K562 (cell line): Measurements from ENCODE around the gene SALL2. TPM values are rescaled to one million over a fixed set of nuclear protein-coding genes. Genes with fewer than 3 reads are reported as not detected.

ENCODE experiments used
- CREB3L1 ChIP-seq: fragments of 450-650 bp; IDR thresholded peaks from 2 replicates; pipeline ENCODE4 v1.6.1; 2014; ENCODE audit warnings: low read depth, mild to moderate bottlenecking, moderate library complexity, borderline replicate concordance
- FOS ChIP-seq: IDR thresholded peaks from 3 replicates; pipeline ENCODE4 v1.6.1; 2011; ENCODE audit not compliant: insufficient read length; ENCODE audit errors: extremely low read depth
- HMG20B ChIP-seq: fragments of 250-450 bp; sonication (Bioruptor Pico); IDR thresholded peaks from 2 replicates; pipeline ENCODE4 v1.5.0; 2021; ENCODE audit warnings: mild to moderate bottlenecking
- KLF1 ChIP-seq: fragments of 450-650 bp; IDR thresholded peaks from 2 replicates; pipeline ENCODE4 v1.6.1; 2016; ENCODE audit warnings: missing genetic modification characterization, missing compliant biosample characterization
- MCM5 ChIP-seq: fragments of 450-650 bp; IDR thresholded peaks from 2 replicates; pipeline ENCODE4 v1.6.1; 2016; ENCODE audit warnings: low read depth
- MXI1 ChIP-seq: IDR thresholded peaks from 2 replicates; pipeline ENCODE4 v1.6.1; 2011; ENCODE audit warnings: low read depth, mild to moderate bottlenecking, improper control_type of control experiment, low read length
- SMARCA4 ChIP-seq: fragments of 450-650 bp; IDR thresholded peaks from 2 replicates; pipeline ENCODE4 v1.6.1; 2016
- STAT5A ChIP-seq: IDR thresholded peaks from 2 replicates; pipeline ENCODE4 v1.6.1; 2012; ENCODE audit warnings: low read length, inconsistent platforms, borderline replicate concordance
- STAT5B ChIP-seq: fragments of 250-450 bp; sonication (Bioruptor Pico); IDR thresholded peaks from 2 replicates; pipeline ENCODE4 v1.8.0; 2021; ENCODE audit warnings: mild to moderate bottlenecking, inconsistent platforms
- TCF3 ChIP-seq: sonication (generic); formaldehyde crosslinking; IDR thresholded peaks from 2 replicates; pipeline ENCODE4 v1.4.0; 2020; ENCODE audit warnings: mild to moderate bottlenecking, missing genetic modification reagents
- TRIM25 ChIP-seq: fragments of 450-650 bp; IDR thresholded peaks from 2 replicates; pipeline ENCODE4 v1.7.0; 2016; ENCODE audit warnings: borderline replicate concordance
- TSC22D4 ChIP-seq: fragments of 450-650 bp; IDR thresholded peaks from 2 replicates; pipeline ENCODE4 v1.6.1; 2016; ENCODE audit warnings: missing genetic modification characterization, missing biosample characterization, control low read depth
- ZNF274 ChIP-seq: IDR thresholded peaks from 2 replicates; pipeline ENCODE4 v1.6.1; 2011; ENCODE audit warnings: low read depth, mild to moderate bottlenecking, low read length, moderate library complexity, borderline replicate concordance
- ZNF316 ChIP-seq: fragments of 450-650 bp; IDR thresholded peaks from 2 replicates; pipeline ENCODE4 v1.6.1; 2016
- ZNF740 ChIP-seq, 3 experiments: fragments of 200-800 bp in 1 of 3; sonication (Bioruptor generic) in 1 of 3; sonication (generic) in 1 of 3; formaldehyde crosslinking in 1 of 3; IDR thresholded peaks; 2 replicates each; pipeline versions ENCODE4 v1.6.1 to v1.8.0; 2016 to 2022; ENCODE audit warnings: mild to moderate bottlenecking in 2 of 3, missing compliant biosample characterization in 2 of 3, missing genetic modification characterization in 2 of 3, missing genetic modification reagents in 1 of 3
- polyA plus RNA-seq, 8 experiments: library from polyadenylated mRNA; depleted of rRNA in 4 of 8; stranded (reverse) in 5 of 8; unstranded in 3 of 8; fragments of >200 nt; fragmentation: Nextera tagmentation in 2 of 8; fragmentation: Illumina TruSeq in 1 of 8; extraction: Ambion mirVana in 2 of 8; extraction: Trizol in 1 of 8; gene quantifications; 2 replicates each; pipeline versions ENCODE4 v1.2.1 to v1.2.3, GENCODE V29; 2011 to 2014; ENCODE audit warnings: inconsistent platforms in 1 of 8, missing spikeins in 1 of 8
- total RNA-seq, 7 experiments: library from RNA; depleted of rRNA in 6 of 7; stranded (reverse); fragments of >200 nt in 6 of 7; fragmentation: Illumina TruSeq in 2 of 7; extraction: Trizol in 2 of 7; gene quantifications; 2 replicates each; pipeline versions ENCODE4 v1.2.1 to v1.2.3, GENCODE V29; 2011 to 2021; ENCODE audit warnings: low replicate concordance in 1 of 7
- TF ChIP-seq, protein P1 (sequence below), 2 experiments: fragments of 450-650 bp in 1 of 2; sonication (generic) in 1 of 2; formaldehyde crosslinking in 1 of 2; IDR thresholded peaks in 1 of 2; conservative IDR thresholded peaks in 1 of 2; 2 replicates each; pipeline versions ENCODE4 v1.6.1 to v1.8.1; 2016 to 2023; ENCODE audit warnings: mild to moderate bottlenecking in 2 of 2, moderate library complexity in 2 of 2, inconsistent platforms in 1 of 2, missing genetic modification reagents in 1 of 2
- TF ChIP-seq, protein P2 (sequence below): fragments of 450-650 bp; IDR thresholded peaks from 2 replicates; pipeline ENCODE4 v1.6.1; 2018; ENCODE audit not compliant: partially characterized antibody

SALL2 gene
- total and polyA plus RNA-seq, 9 of the 15 experiments (the other 6 are each of a cell fraction or from before 2014, with no cell fraction given) = 6.6 to 30.4 (median 12.9) TPM

- TF ChIP-seq ZNF274 (no peak), KLF1 (no peak), ZNF316 (no peak), HMG20B (CRISPR knock-in tag) (no peak), TSC22D4 (tag) (no peak), STAT5A (no peak), SMARCA4 (no peak), STAT5B (CRISPR knock-in tag) (no peak), TCF3 (CRISPR knock-in tag) (no peak), ZNF740 (CRISPR knock-in tag; IDR thresholded peaks at IDR 0.05) (no peak), ZNF740 (tag; IDR thresholded peaks at IDR 0.05) (no peak), FOS (no peak), MXI1 (peak; percentile 62; the same call in 1 of the 2 replicates), MCM5 (no peak), CREB3L1 (peak; percentile 75; the same call in 1 of the 2 replicates), TRIM25 (no peak)
- TF ChIP-seq, protein P1, sequence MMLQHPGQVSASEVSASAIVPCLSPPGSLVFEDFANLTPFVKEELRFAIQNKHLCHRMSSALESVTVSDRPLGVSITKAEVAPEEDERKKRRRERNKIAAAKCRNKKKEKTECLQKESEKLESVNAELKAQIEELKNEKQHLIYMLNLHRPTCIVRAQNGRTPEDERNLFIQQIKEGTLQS (IDR thresholded peaks at IDR 0.05) = peak; percentile 56; the same call in 1 of the 2 replicates
- TF ChIP-seq, protein P1 (CRISPR knock-in tag; conservative IDR thresholded peaks at IDR 0.05) = no peak
- TF ChIP-seq, protein P2, sequence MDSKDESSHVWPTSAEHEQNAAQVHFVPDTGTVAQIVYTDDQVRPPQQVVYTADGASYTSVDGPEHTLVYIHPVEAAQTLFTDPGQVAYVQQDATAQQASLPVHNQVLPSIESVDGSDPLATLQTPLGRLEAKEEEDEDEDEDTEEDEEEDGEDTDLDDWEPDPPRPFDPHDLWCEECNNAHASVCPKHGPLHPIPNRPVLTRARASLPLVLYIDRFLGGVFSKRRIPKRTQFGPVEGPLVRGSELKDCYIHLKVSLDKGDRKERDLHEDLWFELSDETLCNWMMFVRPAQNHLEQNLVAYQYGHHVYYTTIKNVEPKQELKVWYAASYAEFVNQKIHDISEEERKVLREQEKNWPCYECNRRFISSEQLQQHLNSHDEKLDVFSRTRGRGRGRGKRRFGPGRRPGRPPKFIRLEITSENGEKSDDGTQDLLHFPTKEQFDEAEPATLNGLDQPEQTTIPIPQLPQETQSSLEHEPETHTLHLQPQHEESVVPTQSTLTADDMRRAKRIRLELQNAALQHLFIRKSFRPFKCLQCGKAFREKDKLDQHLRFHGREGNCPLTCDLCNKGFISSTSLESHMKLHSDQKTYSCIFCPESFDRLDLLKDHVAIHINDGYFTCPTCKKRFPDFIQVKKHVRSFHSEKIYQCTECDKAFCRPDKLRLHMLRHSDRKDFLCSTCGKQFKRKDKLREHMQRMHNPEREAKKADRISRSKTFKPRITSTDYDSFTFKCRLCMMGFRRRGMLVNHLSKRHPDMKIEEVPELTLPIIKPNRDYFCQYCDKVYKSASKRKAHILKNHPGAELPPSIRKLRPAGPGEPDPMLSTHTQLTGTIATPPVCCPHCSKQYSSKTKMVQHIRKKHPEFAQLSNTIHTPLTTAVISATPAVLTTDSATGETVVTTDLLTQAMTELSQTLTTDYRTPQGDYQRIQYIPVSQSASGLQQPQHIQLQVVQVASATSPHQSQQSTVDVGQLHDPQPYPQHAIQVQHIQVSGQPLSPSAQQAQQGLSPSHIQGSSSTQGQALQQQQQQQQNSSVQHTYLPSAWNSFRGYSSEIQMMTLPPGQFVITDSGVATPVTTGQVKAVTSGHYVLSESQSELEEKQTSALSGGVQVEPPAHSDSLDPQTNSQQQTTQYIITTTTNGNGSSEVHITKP = no peak
These were observed 15.2 kb downstream of the SALL2 start, which contains the start of gene METTL3 (continued) for GRCh38 chr14:21510735-21511657.
